ENCODE measurements around the gene FGFR3. TPM values are rescaled to one million over a fixed set of nuclear protein-coding genes. Genes with fewer than 3 reads are reported as not detected.

The FGFR3 gene
- total RNA-seq, 1 experiment from 2014 or later = 8.2 TPM

DNA sequence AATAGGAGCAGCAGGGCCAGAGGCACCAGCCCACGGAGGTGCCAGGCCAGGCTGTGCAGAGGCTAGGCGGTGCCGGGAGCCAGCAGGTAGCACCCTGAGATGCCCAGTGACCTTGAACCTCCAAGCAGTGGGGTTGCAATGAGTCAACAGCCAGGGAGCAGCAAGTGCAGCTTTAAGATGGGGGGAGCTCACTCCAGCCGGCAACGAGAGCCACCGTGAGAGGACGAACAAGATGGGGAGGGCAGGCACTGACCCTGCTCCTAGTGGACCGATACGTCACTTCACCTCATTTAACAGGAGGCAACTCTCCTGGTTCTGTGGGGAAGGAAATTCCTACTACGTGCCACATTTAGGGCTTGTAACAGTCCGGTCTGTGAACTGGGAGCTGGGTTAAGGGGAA lies 58.1 kb downstream of the FGFR3 start:
- H3K27me3 ChIP-seq (ENCODE audit: control insufficient read depth, insufficient read depth, low read length) = no peaks in the 10 kb centered on the region
- no peak overlapping the region for H3K4me3 ChIP-seq (ENCODE audit: low read depth in 2 of 2, low read length in 2 of 2)
- POLR2A ChIA-PET = no interaction called here
- no peak overlapping the region for H3K27ac ChIP-seq (ENCODE audit: low read length)
- intact Hi-C loops (cut with micrococcal nuclease; ENCODE audit: unreplicated experiment) = no loop called here
- DNase-seq (ENCODE audit: low read depth, low spot score) = no peak
- no peak for ATAC-seq
- no peaks in the 10 kb centered on the region for H3K9me3 ChIP-seq (ENCODE audit: control insufficient read depth, insufficient read depth, low read depth, low read length)
- in situ Hi-C loops (cut with HindIII; ENCODE audit: low pct_unique_long_range_greater_than_20kb, low sequenced_read_pairs) = no loop called here
- peaks cover 5% of the 10 kb centered on the region for H3K36me3 ChIP-seq (ENCODE audit: control insufficient read depth, insufficient read depth, low read length)
- CTCF ChIA-PET = no interaction called here
- no TSS peak for BruUV-seq (replicated peaks)
- peaks cover 15% of the 10 kb centered on the region for H3K4me1 ChIP-seq (ENCODE audit: control insufficient read depth, insufficient read depth, low read length)
- TF ChIP-seq, protein P1, sequence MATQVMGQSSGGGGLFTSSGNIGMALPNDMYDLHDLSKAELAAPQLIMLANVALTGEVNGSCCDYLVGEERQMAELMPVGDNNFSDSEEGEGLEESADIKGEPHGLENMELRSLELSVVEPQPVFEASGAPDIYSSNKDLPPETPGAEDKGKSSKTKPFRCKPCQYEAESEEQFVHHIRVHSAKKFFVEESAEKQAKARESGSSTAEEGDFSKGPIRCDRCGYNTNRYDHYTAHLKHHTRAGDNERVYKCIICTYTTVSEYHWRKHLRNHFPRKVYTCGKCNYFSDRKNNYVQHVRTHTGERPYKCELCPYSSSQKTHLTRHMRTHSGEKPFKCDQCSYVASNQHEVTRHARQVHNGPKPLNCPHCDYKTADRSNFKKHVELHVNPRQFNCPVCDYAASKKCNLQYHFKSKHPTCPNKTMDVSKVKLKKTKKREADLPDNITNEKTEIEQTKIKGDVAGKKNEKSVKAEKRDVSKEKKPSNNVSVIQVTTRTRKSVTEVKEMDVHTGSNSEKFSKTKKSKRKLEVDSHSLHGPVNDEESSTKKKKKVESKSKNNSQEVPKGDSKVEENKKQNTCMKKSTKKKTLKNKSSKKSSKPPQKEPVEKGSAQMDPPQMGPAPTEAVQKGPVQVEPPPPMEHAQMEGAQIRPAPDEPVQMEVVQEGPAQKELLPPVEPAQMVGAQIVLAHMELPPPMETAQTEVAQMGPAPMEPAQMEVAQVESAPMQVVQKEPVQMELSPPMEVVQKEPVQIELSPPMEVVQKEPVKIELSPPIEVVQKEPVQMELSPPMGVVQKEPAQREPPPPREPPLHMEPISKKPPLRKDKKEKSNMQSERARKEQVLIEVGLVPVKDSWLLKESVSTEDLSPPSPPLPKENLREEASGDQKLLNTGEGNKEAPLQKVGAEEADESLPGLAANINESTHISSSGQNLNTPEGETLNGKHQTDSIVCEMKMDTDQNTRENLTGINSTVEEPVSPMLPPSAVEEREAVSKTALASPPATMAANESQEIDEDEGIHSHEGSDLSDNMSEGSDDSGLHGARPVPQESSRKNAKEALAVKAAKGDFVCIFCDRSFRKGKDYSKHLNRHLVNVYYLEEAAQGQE (IDR thresholded peaks at IDR 0.05; ENCODE audit: insufficient read depth in 1 of 2, low read depth in 2 of 2, low read length in 1 of 2) = no peak
- TF ChIP-seq POLR2AphosphoS5 (IDR thresholded peaks at IDR 0.05; ENCODE audit: low read depth, low read length) (no peak), SIN3A (IDR thresholded peaks at IDR 0.05; ENCODE audit: borderline replicate concordance, insufficient read depth, low read depth, low read length) (no peak), TCF7L2 (IDR thresholded peaks at IDR 0.05; ENCODE audit: low read depth, low read length) (no peak)
- TF ChIP-seq, protein P2, sequence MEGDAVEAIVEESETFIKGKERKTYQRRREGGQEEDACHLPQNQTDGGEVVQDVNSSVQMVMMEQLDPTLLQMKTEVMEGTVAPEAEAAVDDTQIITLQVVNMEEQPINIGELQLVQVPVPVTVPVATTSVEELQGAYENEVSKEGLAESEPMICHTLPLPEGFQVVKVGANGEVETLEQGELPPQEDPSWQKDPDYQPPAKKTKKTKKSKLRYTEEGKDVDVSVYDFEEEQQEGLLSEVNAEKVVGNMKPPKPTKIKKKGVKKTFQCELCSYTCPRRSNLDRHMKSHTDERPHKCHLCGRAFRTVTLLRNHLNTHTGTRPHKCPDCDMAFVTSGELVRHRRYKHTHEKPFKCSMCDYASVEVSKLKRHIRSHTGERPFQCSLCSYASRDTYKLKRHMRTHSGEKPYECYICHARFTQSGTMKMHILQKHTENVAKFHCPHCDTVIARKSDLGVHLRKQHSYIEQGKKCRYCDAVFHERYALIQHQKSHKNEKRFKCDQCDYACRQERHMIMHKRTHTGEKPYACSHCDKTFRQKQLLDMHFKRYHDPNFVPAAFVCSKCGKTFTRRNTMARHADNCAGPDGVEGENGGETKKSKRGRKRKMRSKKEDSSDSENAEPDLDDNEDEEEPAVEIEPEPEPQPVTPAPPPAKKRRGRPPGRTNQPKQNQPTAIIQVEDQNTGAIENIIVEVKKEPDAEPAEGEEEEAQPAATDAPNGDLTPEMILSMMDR (IDR thresholded peaks at IDR 0.05) = no peak

DNA sequence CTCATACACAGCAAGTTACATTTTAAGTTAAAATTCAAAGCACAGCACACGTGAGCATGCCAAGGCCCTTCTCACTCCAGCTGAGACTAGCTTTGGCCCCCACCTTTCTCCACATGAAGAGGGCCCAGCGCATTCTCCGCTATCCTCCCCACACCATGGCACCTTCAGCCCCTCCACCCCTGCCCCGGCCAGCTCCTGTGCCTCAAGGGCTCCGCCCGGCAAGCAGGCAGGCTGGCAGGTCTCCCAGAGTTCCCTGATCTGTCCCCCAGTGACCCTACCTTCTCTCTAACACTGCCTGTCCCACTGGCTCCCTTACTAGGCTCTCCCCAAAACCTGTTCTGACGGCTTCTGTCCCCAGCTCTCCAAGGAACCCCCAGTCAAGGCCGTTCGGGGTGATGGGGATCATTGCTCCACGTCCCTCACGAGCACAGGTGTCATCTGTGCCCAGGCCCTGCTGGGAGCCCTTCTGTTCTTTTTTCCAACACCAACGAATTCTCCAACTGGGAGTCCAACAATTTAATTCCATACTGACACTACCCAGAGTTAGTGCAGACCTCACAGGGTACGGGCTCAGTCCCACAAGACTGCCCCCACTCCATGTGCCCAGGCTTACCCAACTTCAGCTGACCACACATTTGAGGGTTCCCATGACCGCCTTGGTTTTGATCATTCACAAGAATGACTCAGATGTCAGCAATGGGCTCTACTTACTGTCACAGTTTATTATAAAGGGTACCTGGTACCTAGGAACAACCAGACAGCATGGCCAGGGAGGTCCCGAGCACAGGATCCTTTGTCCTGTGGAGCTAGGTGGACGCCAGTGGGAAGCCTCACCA lies 58.7 kb downstream of the FGFR3 start:
- POLR2A ChIA-PET = no interaction called here
- H3K27ac ChIP-seq (ENCODE audit: low read length) = no peak overlapping the region

More for the DNA sequence above, 58.7 kb downstream of the FGFR3 start:
- CTCF ChIA-PET = no interaction called here
- H3K27me3 ChIP-seq (ENCODE audit: control insufficient read depth, insufficient read depth, low read length) = no peaks in the 10 kb centered on the region
- DNase-seq (ENCODE audit: low read depth, low spot score) (no peak), ATAC-seq (no peak)
- TF ChIP-seq TCF7L2 (IDR thresholded peaks at IDR 0.05; ENCODE audit: low read depth, low read length) = no peak
- TF ChIP-seq SIN3A (IDR thresholded peaks at IDR 0.05; ENCODE audit: borderline replicate concordance, insufficient read depth, low read depth, low read length) = no peak
- TF ChIP-seq, protein P1 (IDR thresholded peaks at IDR 0.05; ENCODE audit: insufficient read depth in 1 of 2, low read depth in 2 of 2, low read length in 1 of 2) = no peak
- no peak for TF ChIP-seq POLR2AphosphoS5 (IDR thresholded peaks at IDR 0.05; ENCODE audit: low read depth, low read length)
- in situ Hi-C loops (cut with HindIII; ENCODE audit: low pct_unique_long_range_greater_than_20kb, low sequenced_read_pairs) = no loop called here
- H3K4me3 ChIP-seq (ENCODE audit: low read depth in 2 of 2, low read length in 2 of 2) = no peak overlapping the region
- H3K36me3 ChIP-seq (ENCODE audit: control insufficient read depth, insufficient read depth, low read length) = peaks cover 5% of the 10 kb centered on the region
- intact Hi-C loops (cut with micrococcal nuclease; ENCODE audit: unreplicated experiment) = no loop called here
- no TSS peak for BruUV-seq (replicated peaks)
- H3K4me1 ChIP-seq (ENCODE audit: control insufficient read depth, insufficient read depth, low read length) = peaks cover 15% of the 10 kb centered on the region
- H3K9me3 ChIP-seq (ENCODE audit: control insufficient read depth, insufficient read depth, low read depth, low read length) = no peaks in the 10 kb centered on the region
